Skin epidermis (tissue), 12 donors: ENCODE data around the gene ATP8A1.

ENCODE experiments used
- H3K27ac ChIP-seq, 21 experiments: fragments of 200-600 bp; sonication (generic) in 11 of 21; one replicate each; pipeline ENCODE4 v1.5.0; 2020; ENCODE audit warnings: mild to moderate bottlenecking in 3 of 21, inconsistent platforms in 2 of 21, moderate library complexity in 2 of 21
- H3K4me3 ChIP-seq, 7 experiments: fragments of 200-600 bp; sonication (generic) in 2 of 7; one replicate each; pipeline ENCODE4 v1.5.0; 2020; ENCODE audit warnings: inconsistent platforms in 2 of 7, mild to moderate bottlenecking in 2 of 7, moderate library complexity in 1 of 7

Gene ATP8A1

GRCh38 chr4:42446823-42447222 lies 210.1 kb downstream of the ATP8A1 start:
- H3K27ac ChIP-seq = no peak overlapping the region
- H3K4me3 ChIP-seq = no peak overlapping the region

DNA sequence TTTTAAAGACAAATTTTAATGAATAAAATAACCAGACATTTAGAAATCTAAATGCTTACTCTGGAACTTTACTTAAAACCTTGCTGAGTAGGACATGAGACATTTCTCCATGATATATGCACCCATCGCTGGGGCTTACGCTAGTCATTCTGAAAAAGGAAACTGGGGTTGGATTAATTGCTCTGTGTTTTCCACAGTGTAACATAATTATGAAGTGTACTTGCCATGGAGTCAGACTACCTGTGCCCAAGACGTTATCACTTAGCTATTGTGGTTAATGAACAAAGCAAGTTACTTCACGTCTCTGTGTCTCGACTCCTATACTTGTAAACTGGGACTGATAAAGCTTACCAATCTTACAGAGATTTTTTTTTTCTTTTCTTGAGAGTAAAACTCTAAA lies 211.9 kb downstream of the ATP8A1 start:
- Histone ChIP-seq H3K4me3 (no peak overlapping the region), H3K27ac (no peak overlapping the region)

GRCh38 chr4:42442601-42443000 lies 214.3 kb downstream of the ATP8A1 start:
- H3K27ac ChIP-seq = no peak overlapping the region
- no peak overlapping the region for H3K4me3 ChIP-seq

DNA sequence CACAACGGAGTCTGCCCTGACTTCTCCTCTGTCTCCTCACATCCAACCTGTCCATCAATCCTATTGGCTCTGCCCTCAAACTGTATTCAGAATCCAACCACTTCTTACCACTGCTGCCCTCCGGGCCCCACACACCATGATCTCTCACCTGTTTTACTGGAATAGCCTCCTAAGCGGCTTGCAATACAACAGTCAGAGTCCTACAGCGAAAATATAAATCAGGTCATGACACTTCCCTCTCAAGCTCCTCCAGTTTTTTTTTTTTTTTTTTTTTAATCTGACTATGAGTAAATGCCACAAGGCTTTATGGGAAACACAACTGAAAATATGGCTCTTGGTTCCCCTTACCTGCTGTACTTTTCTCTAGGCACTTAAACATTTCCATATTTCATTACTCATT lies 216.8 kb downstream of the ATP8A1 start:
- Histone ChIP-seq H3K27ac (no peak overlapping the region), H3K4me3 (no peak overlapping the region)

DNA sequence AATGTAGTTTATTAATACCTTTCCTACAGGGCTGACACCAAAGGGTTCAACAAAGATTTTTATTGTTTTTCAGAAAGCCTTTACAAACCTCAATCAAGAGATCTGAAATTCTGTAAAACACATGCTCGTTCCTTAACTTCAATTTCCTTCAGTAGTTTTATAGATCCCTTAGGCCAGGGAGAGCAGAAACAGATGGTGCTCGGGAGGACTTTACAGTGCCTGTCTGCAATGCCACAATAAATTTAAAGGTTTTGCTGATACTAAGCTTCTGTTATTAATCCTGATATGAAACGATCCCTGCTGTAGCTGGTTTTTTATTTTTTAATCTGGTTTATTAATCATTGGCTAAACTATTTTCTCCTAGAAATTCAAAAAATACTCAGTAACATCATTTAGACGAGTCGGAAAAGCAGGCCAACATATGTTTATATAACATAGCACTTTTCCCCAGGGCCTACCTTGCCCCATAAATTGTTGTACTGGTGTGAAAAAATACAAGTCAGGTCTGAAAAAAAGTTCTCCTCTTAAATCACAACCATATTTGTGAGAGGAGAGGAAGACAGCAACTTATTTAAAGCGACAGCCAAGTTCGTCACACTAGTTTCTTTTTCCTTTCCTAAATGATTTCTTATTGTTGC lies 219.9 kb downstream of the ATP8A1 start:
- no peak overlapping the region for H3K27ac ChIP-seq
- no peak overlapping the region for H3K4me3 ChIP-seq

DNA sequence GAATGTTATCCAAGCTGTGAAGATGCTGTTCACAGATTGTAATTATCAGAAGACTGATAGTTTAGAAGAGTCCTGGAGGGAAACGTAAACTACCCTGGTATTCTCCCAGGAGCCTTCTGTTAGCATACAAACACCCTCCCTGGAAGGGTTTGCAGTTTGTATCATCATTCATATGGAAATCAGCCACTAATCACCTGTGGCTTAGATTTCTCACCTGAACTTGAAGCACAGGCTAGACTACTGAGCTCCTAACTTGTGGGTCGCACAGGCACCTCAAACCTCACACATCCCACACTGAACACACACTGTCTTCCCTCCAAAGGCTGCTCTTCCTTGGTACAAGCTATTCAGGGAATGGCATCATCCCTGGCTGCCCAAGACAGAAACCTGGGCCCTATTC lies 228.9 kb downstream of the ATP8A1 start:
- Histone ChIP-seq H3K4me3 (no peak overlapping the region), H3K27ac (no peak overlapping the region)

- Histone ChIP-seq H3K27ac (no peak overlapping the region), H3K4me3 (no peak overlapping the region)
Observed at GRCh38 chr4:42425146-42426065, 231.5 kb downstream of the ATP8A1 start.

GRCh38 chr4:42420140-42420539 lies 236.8 kb downstream of the ATP8A1 start:
- Histone ChIP-seq H3K4me3 (no peak overlapping the region), H3K27ac (no peak overlapping the region)

DNA sequence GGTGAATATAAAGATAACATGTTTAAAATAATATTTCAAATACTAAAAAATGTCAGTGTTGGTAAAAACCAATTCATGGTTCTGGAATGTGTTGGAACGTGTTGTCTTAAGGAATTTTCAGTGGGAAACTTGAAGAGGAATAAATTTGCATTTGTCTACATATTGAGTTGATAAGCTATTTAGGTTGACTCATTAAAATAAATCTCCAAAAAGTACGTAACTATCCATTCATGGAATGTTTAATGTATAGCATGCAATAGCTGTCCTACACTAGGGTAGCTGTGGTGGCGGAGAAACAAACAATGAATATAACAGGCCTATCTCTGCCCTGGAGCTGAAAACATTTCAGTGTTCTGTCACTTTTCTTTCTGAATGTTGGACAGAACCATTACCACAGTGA lies 239.4 kb downstream of the ATP8A1 start:
- Histone ChIP-seq H3K27ac (no peak overlapping the region), H3K4me3 (no peak overlapping the region)

- no peak overlapping the region for H3K4me3 ChIP-seq
- no peak overlapping the region for H3K27ac ChIP-seq
Observed at GRCh38 chr4:42416017-42416416, 240.9 kb downstream of the ATP8A1 start.

DNA sequence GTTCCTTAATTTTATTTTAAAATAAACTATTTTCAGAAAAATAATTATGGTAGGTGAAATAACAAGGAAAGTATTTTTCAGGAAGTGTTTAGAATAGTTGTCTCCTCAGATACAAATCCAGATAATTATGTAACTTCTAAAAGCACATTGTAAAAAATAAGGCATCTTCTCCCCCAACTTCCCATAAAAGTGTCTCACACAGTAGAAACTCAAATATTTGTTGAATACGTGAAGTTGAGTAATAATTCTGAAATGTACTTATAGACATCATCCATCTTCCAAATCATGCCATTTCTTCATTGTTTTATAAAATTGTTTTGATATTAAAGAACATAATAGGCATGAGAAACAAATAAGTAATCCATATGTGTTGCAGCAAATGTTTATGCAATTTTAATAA lies 241.6 kb downstream of the ATP8A1 start:
- Histone ChIP-seq H3K4me3 (no peak overlapping the region), H3K27ac (no peak overlapping the region)

DNA sequence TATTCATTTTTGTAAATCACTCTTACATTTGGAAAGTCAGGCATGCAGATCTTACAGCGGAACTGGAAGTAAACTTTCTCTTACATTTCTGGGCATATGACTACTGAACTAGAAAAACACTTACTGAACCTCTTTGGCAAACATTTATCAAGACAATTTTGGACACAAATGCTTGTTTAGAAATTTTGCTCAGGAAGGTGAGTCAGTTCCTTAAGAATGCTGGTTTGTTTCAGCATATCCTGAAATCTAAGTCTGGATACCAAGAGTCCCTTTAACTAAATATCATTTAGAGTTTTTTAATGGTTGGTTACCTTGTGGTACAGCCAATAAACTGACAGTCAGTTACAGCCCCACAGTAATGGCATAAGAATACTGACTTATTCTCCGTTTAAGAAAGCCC lies 244.7 kb downstream of the ATP8A1 start:
- Histone ChIP-seq H3K4me3 (no peak overlapping the region), H3K27ac (peak overlapping the region in 1 of 21 experiments; percentile 13)

DNA sequence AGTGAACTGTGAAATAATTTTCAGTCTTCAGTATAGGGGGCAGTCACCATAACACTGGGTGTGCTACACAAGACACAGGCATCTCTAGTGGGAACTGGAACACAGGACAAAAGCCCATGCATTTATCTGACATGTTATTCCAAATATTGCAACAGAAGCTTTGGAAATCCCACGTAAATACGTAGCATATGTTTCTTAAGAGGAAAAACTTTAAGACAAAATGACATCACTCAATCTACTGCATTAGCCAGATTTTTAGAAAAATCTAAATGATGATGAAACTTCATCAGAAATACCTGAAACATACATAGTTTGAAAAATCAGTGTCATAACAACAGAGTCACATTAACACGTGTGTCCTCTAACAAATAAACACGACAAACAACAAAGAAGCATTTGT lies 245.1 kb downstream of the ATP8A1 start:
- Histone ChIP-seq H3K4me3 (no peak overlapping the region), H3K27ac (peak overlapping the region in 1 of 21 experiments; percentile 13)

DNA sequence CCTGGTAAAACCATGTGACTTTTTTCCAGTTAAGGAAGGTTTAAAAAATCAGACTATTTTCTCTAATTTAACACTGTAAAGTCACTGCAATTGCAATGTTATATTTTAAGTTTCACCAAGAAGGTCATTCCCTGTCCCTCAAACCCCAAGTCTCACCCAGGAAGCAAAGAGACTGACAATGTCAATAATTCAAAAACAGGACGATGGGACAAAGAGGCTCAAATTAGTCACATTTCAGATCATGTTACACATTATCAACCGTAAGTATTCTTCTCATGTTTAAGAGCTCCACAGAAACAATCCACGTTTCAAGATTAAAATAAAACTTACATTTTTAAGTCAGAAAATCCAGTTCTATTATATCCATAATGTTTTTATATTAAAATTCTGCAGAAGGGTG lies 246.5 kb downstream of the ATP8A1 start:
- Histone ChIP-seq H3K4me3 (no peak overlapping the region), H3K27ac (no peak overlapping the region)

GRCh38 chr4:42404001-42404400 lies 252.9 kb downstream of the ATP8A1 start:
- H3K4me3 ChIP-seq = no peak overlapping the region

DNA sequence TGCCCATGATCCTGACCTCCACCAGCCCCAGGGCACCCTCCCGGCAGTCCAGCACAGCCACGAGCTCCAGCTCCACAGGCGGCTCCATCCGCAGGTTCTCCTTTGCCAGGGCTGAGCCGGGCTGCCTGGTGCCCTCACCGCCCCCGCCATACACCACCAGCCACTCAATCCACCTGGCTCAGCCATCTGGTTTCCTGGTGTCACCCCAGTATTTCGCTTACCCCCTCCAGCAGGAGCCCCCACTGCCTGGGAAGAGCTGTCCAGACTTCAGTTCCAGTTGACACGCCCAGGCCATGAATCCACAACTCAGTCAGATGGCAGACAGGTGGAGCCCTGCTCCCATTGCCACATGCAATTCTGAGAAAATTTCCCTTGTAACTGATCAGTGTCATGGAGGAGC lies 255.7 kb downstream of the ATP8A1 start:
- Histone ChIP-seq H3K27ac (no peak overlapping the region), H3K4me3 (no peak overlapping the region)

More at GRCh38 chr4:42404001-42404400, 252.9 kb downstream of the ATP8A1 start:
- no peak overlapping the region for H3K27ac ChIP-seq

- Histone ChIP-seq H3K27ac (no peak overlapping the region), H3K4me3 (no peak overlapping the region)
Observed at GRCh38 chr4:42399393-42399792, 257.5 kb downstream of the ATP8A1 start.

- peak overlapping the region in 3 of 7 experiments; percentile 21 to 36 (median 35) for H3K4me3 ChIP-seq
- H3K27ac ChIP-seq = no peak overlapping the region
Observed at GRCh38 chr4:42398871-42399331, 258.0 kb downstream of the ATP8A1 start.

DNA sequence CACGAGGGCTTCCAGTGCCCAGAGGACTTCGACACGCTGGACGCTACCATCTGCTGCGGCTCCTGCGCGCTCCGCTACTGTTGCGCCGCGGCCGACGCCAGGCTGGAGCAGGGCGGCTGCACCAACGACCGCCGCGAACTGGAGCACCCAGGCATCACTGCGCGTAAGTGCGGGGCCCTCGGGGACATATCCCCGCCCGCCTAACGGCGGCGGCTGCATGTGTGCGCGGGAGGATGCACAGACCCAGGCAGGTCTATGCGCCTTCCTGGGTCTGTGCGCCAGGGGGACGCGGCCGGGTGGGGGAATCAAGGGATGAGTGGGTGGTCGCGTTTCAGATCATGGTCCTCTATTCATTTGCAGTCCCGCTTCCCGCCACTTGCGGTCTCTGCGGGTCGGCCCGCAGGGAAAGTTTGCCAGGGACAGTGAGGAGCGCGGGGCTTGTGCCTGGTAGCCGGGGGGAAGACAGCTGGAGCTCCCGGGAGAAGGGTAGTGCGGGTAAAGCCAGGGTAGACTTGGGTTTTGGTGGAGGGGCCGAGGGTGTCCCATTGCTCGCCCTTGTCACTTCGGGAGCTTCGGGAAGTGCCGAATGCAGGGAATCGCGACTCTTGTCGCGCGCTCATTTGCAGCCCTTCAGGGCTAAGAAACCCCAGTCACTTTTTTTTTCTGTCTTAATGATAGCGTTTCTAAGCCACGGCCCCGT lies 258.6 kb downstream of the ATP8A1 start:
- Histone ChIP-seq H3K4me3 (peak overlapping the region in 6 of 7 experiments; percentile 13 to 36 (median 22)), H3K27ac (no peak overlapping the region)

DNA sequence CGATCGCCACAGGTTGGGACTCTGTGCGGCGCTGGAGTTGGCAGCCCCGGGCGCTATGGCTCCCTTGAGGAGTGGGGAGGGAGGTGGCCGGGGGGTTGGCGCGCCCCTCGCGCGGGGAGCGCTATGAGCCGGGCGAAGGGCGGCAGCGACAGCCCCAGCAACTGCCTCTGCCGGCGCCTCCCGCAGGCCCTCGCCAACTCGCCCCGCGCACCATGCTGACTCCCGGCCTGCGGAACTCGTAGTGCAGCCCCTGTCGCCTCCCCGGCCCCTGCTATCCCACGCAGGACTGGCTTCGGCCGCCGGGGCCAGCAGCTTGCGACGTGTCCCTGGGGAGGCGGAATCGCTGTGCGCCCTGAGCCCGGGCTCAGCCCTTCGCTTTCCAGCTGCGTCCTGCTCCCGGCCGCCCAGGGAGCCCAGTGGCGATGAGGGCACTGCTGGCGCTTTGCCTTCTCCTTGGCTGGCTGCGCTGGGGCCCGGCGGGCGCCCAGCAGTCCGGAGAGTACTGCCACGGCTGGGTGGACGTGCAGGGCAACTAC lies 259.2 kb downstream of the ATP8A1 start:
- H3K27ac ChIP-seq = no peak overlapping the region
- peak overlapping the region; percentile 13 to 36 (median 22) for H3K4me3 ChIP-seq
